Activated naive CD4-positive, alpha-beta T cell treated with anti-CD3 and anti-CD28 coated beads, Interleukin-2, amount 10 ng/mL, durations not matched to agents 5 hours and 36 hours (primary cell): ENCODE measurements around the gene HNRNPAB. TPM values are rescaled to one million over a fixed set of nuclear protein-coding genes. Genes with fewer than 3 reads are reported as not detected.

Experiments used
- total RNA-seq, 2 experiments: library from RNA; stranded (reverse); gene quantifications; one replicate each; pipeline ENCODE4 v1.2.3, GENCODE V29; 2021

Gene HNRNPAB
- 100 to 1,000 TPM; 156 to 159 TPM for total RNA-seq

GRCh38 chr5:178204182-178204934 is at the start of gene HNRNPAB:
TSS of gene HNRNPAB (plus strand) at chr5:178204533. CDS start at chr5:178204838, 305 bp downstream.

GRCh38 chr5:178187014-178187413 is 17.3 kb upstream of the HNRNPAB start, which contains the start of gene GMCL2:
TSS of gene GMCL2 (minus strand) at chr5:178187371. CDS start at chr5:178187299, 72 bp downstream.

DNA sequence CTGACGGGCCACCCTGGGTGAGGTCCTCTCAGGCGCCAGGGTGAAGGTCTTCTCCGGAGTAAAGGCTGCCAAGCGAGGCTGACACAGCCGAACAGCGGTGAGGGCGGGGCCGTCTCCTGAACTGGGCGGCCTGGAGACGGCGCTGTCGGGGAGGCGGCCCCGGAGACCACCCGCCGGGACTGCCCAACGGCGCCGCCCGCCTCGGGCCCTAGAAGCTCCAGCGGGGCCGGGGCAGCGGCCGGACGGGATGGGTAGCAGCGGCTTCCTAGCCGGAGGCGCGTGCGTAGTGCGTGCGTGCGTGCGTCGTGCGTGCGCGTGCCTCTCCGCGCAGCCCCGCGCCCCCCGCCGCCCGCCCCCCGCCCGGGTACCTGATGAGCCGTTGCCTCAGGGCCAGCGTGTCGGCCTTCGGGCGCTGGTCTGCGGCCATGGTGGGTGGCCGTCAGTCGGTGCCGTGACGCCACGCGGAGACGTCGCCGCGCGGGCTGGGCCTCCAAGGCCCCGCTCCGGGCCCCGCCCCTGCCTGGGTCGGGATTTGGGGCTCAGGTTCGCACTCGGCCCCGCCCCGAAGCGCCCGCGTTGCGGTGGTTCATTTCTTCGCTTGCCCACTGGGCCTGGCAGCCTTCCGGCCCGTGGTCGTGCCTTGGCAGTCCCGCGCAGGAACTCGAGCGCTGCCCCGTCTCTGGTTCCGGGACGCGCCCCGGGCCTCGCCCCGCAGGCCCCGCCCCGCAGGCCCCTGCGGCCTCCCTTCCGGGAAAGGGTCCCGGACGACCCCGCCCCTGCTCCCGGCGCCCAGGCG is 28.0 kb downstream of the HNRNPAB start, which contains the start of gene PHYKPL:
TSS of gene PHYKPL (minus strand) at position 679 of the 796 bp plus-strand sequence. CDS start at position 427, 252 bp downstream.

Other genes starting within 250 kb of the HNRNPAB start
- gene PROP1, start 208.3 kb upstream of the HNRNPAB start, total RNA-seq = not detected
- 1 to 10 TPM; 3.4 to 3.8 TPM for gene N4BP3, start 91.0 kb upstream of the HNRNPAB start, total RNA-seq
- 10 to 100 TPM; 26.1 to 29.1 TPM for gene RMND5B, start 73.5 kb upstream of the HNRNPAB start, total RNA-seq
- gene NHP2, start 50.6 kb upstream of the HNRNPAB start, total RNA-seq = 100 to 1,000 TPM; 122 to 127 TPM
- gene GMCL2, start 17.2 kb upstream of the HNRNPAB start, total RNA-seq = not detected
- gene PHYKPL, start 28.3 kb downstream of the HNRNPAB start, total RNA-seq = 100 to 1,000 TPM; 158 to 163 TPM